Cardiac muscle cell (in vitro differentiated cells and primary cell): ENCODE results near the gene ATP9B. TPM values are rescaled to one million over a fixed set of nuclear protein-coding genes. Genes with fewer than 3 reads are reported as not detected.
"Not testable (repeated sequence)": the region's sequence is repeated elsewhere in the genome, so short reads cannot be mapped to it uniquely, and the experiment has no call there.

Experiments used
- DNase-seq, 2 donors: peaks; one replicate each; pipeline versions ENCODE4 v3.0.0 to v3.0.0-alpha.2; 2010 to 2017; ENCODE audit warnings: low read depth in 1 of 2, low spot score in 1 of 2
- H3K27ac ChIP-seq: fragments of 200-600 bp; sonication (generic); 2 replicates; pipeline ENCODE4 v1.5.1; 2016
- H3K27me3 ChIP-seq: fragments of 200-600 bp; sonication (generic); 2 replicates; pipeline ENCODE4 v1.6.0; 2016; ENCODE audit warnings: control low read depth
- H3K36me3 ChIP-seq: fragments of 200-600 bp; sonication (generic); 2 replicates; pipeline ENCODE4 v1.5.1; 2016; ENCODE audit warnings: control low read depth
- H3K4me1 ChIP-seq: fragments of 200-600 bp; sonication (generic); 2 replicates; pipeline ENCODE4 v1.8.1; 2017; ENCODE audit warnings: low read depth, mild to moderate bottlenecking, mixed run types
- H3K4me3 ChIP-seq: fragments of 200-600 bp; sonication (generic); 2 replicates; pipeline ENCODE4 v1.5.1; 2016; ENCODE audit warnings: mild to moderate bottlenecking
- H3K9me3 ChIP-seq: fragments of 200-600 bp; sonication (generic); 2 replicates; pipeline ENCODE4 v1.5.1; 2017; ENCODE audit warnings: low read depth, mild to moderate bottlenecking, control low read depth
- CTCF ChIP-seq: IDR thresholded peaks from 2 replicates; pipeline ENCODE4 v1.5.1; 2012; ENCODE audit warnings: low read depth, mild to moderate bottlenecking, low read length
- polyA plus RNA-seq: library from polyadenylated mRNA; unstranded; fragments of >200 nt; fragmentation: Nextera tagmentation; extraction: Ambion mirVana; gene quantifications from 2 replicates; pipeline ENCODE4 v1.2.1, GENCODE V29; 2016
- total RNA-seq: library from RNA; depleted of rRNA; stranded (reverse); fragments of >200 nt; gene quantifications from 2 replicates; pipeline ENCODE4 v1.2.3, GENCODE V29; 2016

ATP9B gene
- total and polyA plus RNA-seq, 2 experiments from 2014 or later = 14.1 to 14.2 TPM

GRCh38 chr18:79275461-79275860, 206.3 kb downstream of the ATP9B start:
- H3K4me1 ChIP-seq = peaks cover 5% of the 10 kb centered on the region
- H3K4me3 ChIP-seq = no peak overlapping the region
- no peak for TF ChIP-seq CTCF
- H3K27me3 ChIP-seq = no peaks in the 10 kb centered on the region
- peak overlapping the region; percentile 30 for H3K27ac ChIP-seq
- H3K9me3 ChIP-seq = no peaks in the 10 kb centered on the region
- peaks cover 3% of the 10 kb centered on the region for H3K36me3 ChIP-seq
- peak; percentile 15 to 19 for DNase-seq

DNA sequence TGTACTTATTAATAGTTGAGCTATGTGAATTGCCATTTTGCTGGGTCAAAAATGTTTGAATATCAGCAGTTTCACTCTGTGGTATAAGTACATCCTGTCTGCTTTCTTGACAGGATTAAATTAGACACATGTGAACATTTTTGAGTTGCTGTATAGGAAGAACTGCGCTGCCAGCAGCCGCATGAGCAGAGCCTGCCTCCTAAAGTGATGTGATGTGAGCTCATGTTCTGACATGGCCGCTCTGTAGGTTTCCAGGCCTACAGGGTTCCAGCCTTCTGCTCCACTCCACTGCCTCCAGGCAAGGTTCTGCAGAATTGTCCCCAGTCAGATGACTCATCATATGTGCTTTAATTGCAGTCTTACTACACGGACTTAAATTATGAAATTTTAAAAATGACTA, 206.8 kb downstream of the ATP9B start:
- DNase-seq = peak in 1 of 2 donors; percentile 9
- Histone ChIP-seq H3K36me3 (peaks cover 3% of the 10 kb centered on the region), H3K4me1 (peaks cover 5% of the 10 kb centered on the region), H3K9me3 (no peaks in the 10 kb centered on the region), H3K4me3 (no peak overlapping the region), H3K27me3 (no peaks in the 10 kb centered on the region), H3K27ac (no peak overlapping the region)
- no peak for TF ChIP-seq CTCF

DNA sequence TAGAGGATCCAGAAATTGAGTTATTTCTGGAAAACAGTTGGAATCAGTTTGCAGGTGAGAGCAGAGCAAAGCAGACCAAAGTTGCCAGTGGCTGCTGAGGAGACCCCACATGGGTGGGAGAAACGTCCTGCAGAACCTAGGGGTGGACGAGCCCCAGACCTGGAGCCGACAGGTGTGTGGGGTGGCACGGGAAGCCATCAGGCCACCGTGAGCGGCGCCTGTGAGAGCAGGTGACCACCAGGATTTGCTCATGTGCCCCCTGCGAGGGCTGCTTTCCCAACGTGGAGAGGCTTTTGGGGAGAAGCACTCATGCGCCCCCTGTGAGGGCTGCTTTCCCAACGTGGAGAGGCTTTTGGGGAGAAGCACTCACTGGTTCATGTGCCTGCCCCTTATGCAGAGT, 209.7 kb downstream of the ATP9B start:
- TF ChIP-seq CTCF = no peak
- no peak for DNase-seq

GRCh38 chr18:79283131-79283810, 214.1 kb downstream of the ATP9B start:
- no peak overlapping the region for H3K27ac ChIP-seq
- no peaks in the 10 kb centered on the region for H3K4me1 ChIP-seq

More for the DNA sequence above, 209.7 kb downstream of the ATP9B start:
- H3K27me3 ChIP-seq = no peaks in the 10 kb centered on the region
- H3K4me1 ChIP-seq = peaks cover 5% of the 10 kb centered on the region
- H3K27ac ChIP-seq = no peak overlapping the region
- peaks cover 3% of the 10 kb centered on the region for H3K36me3 ChIP-seq
- no peak overlapping the region for H3K4me3 ChIP-seq
- H3K9me3 ChIP-seq = no peaks in the 10 kb centered on the region

DNA sequence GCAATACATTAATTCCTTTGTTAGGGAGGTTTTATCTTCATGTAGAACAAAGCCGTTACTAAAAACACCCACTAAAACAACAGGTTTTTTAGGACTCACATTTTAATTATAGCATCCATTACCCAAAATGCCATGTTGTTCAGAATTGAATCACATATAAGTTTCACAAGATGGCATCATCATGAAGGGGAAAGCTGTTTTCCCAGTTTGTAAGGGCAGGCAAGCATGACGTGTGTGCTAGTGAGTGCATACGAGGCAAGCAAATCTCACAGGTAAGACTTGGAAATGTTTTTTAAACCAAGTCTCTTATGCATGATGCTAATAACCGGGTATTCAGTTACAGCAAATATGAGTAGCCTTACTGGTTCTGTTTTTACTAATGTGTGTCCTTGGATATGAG, 214.7 kb downstream of the ATP9B start:
- H3K4me3 ChIP-seq = no peak overlapping the region
- no peak overlapping the region for H3K27ac ChIP-seq
- DNase-seq = no peak
- no peaks in the 10 kb centered on the region for H3K4me1 ChIP-seq
- TF ChIP-seq CTCF = no peak
- no peaks in the 10 kb centered on the region for H3K36me3 ChIP-seq
- no peaks in the 10 kb centered on the region for H3K9me3 ChIP-seq
- H3K27me3 ChIP-seq = no peaks in the 10 kb centered on the region

More at GRCh38 chr18:79283131-79283810, 214.1 kb downstream of the ATP9B start:
- DNase-seq = no peak
- H3K36me3 ChIP-seq = no peaks in the 10 kb centered on the region
- no peak overlapping the region for H3K4me3 ChIP-seq
- no peaks in the 10 kb centered on the region for H3K27me3 ChIP-seq
- no peak for TF ChIP-seq CTCF
- no peaks in the 10 kb centered on the region for H3K9me3 ChIP-seq

- not testable (repeated sequence) for H3K9me3 ChIP-seq, DNase-seq
Observed at GRCh38 chr18:79285191-79285590, 216.0 kb downstream of the ATP9B start.

DNA sequence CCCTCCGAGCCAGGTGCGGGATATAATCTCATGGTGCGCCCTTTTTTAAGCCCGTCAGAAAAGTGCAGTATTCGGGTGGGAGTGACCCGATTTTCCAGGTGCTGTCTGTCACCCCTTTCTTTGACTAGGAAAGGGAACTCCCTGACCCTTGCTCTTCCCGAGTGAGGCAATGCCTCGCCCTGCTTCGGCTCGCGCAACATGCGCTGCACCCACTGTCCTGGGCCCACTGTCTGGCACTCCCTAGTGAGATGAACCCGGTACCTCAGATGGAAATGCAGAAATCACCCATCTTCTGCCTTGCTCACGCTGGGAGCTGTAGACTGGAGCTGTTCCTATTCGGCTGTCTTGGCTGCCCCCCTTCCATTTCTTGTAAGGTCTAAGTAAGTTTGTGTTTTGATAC, 221.2 kb downstream of the ATP9B start:
- not testable (repeated sequence) for DNase-seq, H3K4me1 ChIP-seq, H3K36me3 ChIP-seq, H3K27me3 ChIP-seq, H3K9me3 ChIP-seq, H3K4me3 ChIP-seq, H3K27ac ChIP-seq

More at GRCh38 chr18:79285191-79285590, 216.0 kb downstream of the ATP9B start:
- not testable (repeated sequence) for H3K27ac ChIP-seq, H3K27me3 ChIP-seq, H3K4me1 ChIP-seq, H3K4me3 ChIP-seq, H3K36me3 ChIP-seq
